ENCODE measurements around the gene SPRYD3.

The SPRYD3 gene

DNA sequence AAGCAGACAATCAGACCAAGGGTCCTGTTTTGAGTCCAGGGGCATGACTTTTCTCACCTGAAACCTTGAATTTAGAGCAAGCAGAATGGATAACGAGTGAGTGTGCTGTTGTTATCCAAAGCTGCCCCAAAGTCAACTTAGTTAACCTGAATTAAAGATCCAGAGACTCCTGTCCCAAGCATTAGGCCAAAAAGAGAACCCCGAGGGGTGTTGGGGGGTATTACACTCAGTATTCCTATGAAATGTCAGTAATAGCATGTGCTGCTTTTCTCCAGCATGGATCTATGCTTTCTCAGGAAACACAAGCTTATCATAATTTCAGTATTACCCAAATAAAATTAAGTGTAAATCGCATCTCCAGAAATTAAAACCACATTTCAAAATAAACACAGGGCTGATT lies 53.9 kb downstream of the SPRYD3 start:
- DNase-seq (ENCODE audit: low read depth in 2 of 2): no peak

- no peak for DNase-seq (ENCODE audit: low read depth in 2 of 2)
These were observed 64.5 kb downstream of the SPRYD3 start for GRCh38 chr12:53014709-53015108.

Measured in stimulated activated CD4-positive, alpha-beta T cell treated with anti-CD3 and anti-CD28 coated beads, Interleukin-4, amount 100 ng/mL, for 48 hours (primary cell).